ENCODE data around the gene DCAF6.
A peak's percentile ranks its signal among the peaks of the same experiment; 100 is the strongest.

DCAF6 gene

DNA sequence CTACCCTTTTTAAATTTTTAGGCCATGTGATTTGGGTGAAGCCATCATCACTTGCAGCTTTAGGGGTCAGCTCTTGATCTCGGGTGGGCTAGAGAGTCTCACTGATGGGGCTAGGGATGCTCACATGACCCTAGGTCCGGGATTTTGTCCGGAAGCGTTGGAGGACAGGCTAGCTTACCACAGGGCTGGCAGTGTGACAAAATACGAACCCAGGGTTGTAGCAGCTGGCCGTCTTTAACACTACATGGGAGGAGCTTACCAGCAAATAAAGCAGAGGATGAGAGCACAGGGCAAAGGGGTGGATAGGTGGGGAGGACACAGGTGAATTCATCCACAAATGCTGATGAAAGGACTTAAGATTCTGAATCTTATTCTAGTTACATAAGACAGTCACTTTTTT is 178.4 kb downstream of the DCAF6 start:
- no peak for DNase-seq

DNA sequence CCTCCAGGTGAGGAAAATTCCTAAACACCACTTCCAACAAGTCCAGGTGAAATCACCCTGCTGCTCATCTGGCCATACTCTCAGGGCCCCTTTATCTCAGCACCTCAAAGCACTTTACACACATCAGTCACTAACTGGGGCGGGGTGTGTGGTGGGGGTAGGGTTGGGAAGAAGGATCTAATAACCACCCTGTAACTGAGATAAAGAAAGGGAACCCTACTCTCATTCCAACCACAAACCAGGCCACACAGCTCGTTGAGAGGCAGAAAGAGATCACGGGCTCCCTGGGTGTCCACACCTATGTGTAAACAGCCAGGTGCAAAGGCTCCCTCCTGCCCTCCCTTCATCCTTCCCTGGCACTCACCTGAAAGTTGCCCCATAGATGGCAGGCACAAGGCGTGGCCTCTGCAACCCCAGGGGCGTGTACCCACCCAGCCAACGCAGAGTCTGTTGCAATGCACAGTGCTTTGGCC is 179.9 kb downstream of the DCAF6 start:
- DNase-seq: no peak

DNA sequence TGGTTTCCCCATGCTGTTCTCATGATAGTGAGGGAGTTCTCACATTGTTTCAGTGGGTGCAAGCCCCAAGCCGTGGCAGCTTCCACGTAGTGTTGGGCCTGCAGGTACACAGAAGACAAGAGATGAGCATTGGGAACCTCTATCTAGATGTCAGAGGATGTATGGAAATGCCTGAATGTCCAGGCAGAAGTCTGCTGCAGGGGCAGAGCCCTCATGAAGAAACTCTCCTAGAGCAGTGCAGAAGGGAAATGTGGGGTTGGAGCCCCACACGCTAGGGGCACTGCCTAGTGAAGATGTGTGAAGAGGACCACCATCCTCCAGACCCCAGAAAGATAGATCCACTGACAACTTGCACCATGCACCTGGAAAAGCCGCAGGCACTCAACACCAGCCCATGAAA is 183.3 kb downstream of the DCAF6 start:
- no peak for DNase-seq

DNA sequence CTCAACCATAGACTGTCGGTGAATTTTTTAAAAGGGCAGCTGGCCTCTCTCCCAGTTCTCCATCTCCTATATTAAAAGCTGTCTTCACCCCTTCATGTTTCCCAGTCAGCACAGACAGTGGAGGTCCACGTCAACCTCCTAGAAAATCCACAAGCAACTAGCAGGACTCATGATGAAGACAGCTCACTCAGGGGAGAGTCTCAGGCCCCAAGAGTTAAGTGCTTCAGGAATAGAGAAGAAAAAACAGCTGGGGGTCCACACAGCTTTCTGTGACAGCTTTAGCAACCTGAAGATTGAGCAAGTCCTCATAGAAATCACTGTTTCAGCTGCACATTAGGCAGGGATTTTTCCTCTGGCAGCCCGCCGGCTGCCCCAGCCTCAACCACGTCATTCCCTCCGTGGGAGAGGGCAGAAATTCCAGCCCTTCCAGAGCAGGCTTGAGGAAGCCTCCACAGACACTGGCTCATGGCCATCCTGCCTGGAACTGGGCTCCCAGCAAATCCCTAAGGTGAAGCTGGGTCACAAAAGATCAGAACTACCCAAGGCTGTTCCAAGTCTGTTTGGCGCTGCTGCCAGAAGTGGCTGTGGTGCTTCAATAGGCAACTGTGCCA is 185.0 kb downstream of the DCAF6 start:
- peak; percentile 91 for DNase-seq

DNA sequence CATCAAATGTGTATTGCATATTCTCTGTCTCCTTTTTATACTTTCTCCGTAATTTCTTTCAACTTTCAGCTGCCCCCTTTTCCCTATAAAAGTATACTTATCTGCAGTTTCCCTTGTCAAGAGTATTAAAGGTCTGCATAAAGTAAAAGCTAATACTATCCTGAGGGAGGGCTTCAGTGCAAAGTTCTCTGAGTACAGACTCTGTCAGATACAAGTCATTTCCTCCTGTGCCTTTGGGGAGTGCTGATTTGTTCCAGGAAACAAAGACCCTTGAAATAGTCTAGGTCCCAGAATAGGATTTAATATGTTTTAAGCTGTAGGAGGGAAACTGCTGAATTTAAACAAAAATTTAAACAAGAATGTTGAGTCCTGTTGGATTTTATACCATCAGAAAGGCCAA is 188.6 kb downstream of the DCAF6 start:
- DNase-seq: no peak

All from NCI-H226 (cell line).